H9 (cell line): Measurements from ENCODE around the gene SERPINA6. TPM values are rescaled to one million over a fixed set of nuclear protein-coding genes. Genes with fewer than 3 reads are reported as not detected.

Experiments used
- DNase-seq: peaks from one replicate; pipeline ENCODE4 v3.0.0-alpha.2; 2017
- H2AFZ ChIP-seq: one replicate; pipeline ENCODE4 v1.6.1; 2013; ENCODE audit warnings: mild to moderate bottlenecking, low read length, control low read depth, moderate library complexity
- H2AK5ac ChIP-seq: 2 replicates; pipeline ENCODE4 v1.6.1; 2013; ENCODE audit warnings: low read length, control low read depth, mixed read lengths; ENCODE audit not compliant: insufficient read length
- H2BK120ac ChIP-seq: one replicate; pipeline ENCODE4 v1.6.1; 2013; ENCODE audit warnings: low read depth, mild to moderate bottlenecking, low read length, control low read depth, inconsistent platforms; ENCODE audit not compliant: poor library complexity, severe bottlenecking
- H2BK12ac ChIP-seq: 2 replicates; pipeline ENCODE4 v1.6.1; 2013; ENCODE audit warnings: low read length, control low read depth, mixed read lengths, low read depth; ENCODE audit not compliant: insufficient read length
- H2BK15ac ChIP-seq: 2 replicates; pipeline ENCODE4 v1.6.1; 2013; ENCODE audit warnings: low read depth, low read length, control low read depth
- H2BK20ac ChIP-seq: one replicate; pipeline ENCODE4 v1.6.1; 2013; ENCODE audit warnings: low read depth, mild to moderate bottlenecking, low read length, control low read depth, inconsistent platforms; ENCODE audit not compliant: poor library complexity, severe bottlenecking
- H2BK5ac ChIP-seq: 2 replicates; pipeline ENCODE4 v1.6.1; 2013; ENCODE audit warnings: low read length, control low read depth, mixed read lengths; ENCODE audit not compliant: insufficient read length
- H3K14ac ChIP-seq: 2 replicates; pipeline ENCODE4 v1.6.1; 2013; ENCODE audit warnings: low read length, control low read depth; ENCODE audit not compliant: insufficient read depth
- H3K18ac ChIP-seq: 2 replicates; pipeline ENCODE4 v1.6.1; 2013; ENCODE audit warnings: low read depth, mild to moderate bottlenecking, mixed read lengths, low read length, control low read depth; ENCODE audit not compliant: insufficient read length
- H3K23ac ChIP-seq: 2 replicates; pipeline ENCODE4 v1.6.1; 2013; ENCODE audit warnings: low read length, control low read depth, mixed read lengths, low read depth; ENCODE audit not compliant: insufficient read length
- H3K23me2 ChIP-seq: 2 replicates; pipeline ENCODE4 v1.6.1; 2013; ENCODE audit warnings: low read depth, mild to moderate bottlenecking, mixed read lengths, low read length, control low read depth; ENCODE audit not compliant: insufficient read length, poor library complexity, severe bottlenecking
- H3K27ac ChIP-seq: 2 replicates; pipeline ENCODE4 v1.5.1; 2013; ENCODE audit warnings: low read length, control low read depth, mixed read lengths, low read depth; ENCODE audit not compliant: insufficient read length
- H3K27me3 ChIP-seq: 2 replicates; pipeline ENCODE4 v1.6.1; 2013; ENCODE audit warnings: low read length, control low read depth, inconsistent platforms; ENCODE audit not compliant: insufficient read depth
- H3K4ac ChIP-seq: 2 replicates; pipeline ENCODE4 v1.6.1; 2013; ENCODE audit warnings: low read depth, mild to moderate bottlenecking, control low read depth, inconsistent platforms, low read length, moderate library complexity
- H3K4me1 ChIP-seq: 2 replicates; pipeline ENCODE4 v1.6.1; 2013; ENCODE audit warnings: low read length, control low read depth, inconsistent platforms; ENCODE audit not compliant: insufficient read depth
- H3K4me2 ChIP-seq: 2 replicates; pipeline ENCODE4 v1.6.1; 2013; ENCODE audit warnings: low read length, control low read depth, mixed read lengths; ENCODE audit not compliant: insufficient read length, insufficient read depth
- H3K56ac ChIP-seq: 2 replicates; pipeline ENCODE4 v1.6.1; 2013; ENCODE audit warnings: low read depth, mild to moderate bottlenecking, mixed read lengths, low read length, control low read depth; ENCODE audit not compliant: insufficient read length
- H3K79me1 ChIP-seq: 2 replicates; pipeline ENCODE4 v1.6.1; 2013; ENCODE audit warnings: low read depth, mild to moderate bottlenecking, moderate library complexity, low read length, control low read depth, inconsistent platforms; ENCODE audit not compliant: insufficient read depth, poor library complexity, severe bottlenecking
- H3K79me2 ChIP-seq: 2 replicates; pipeline ENCODE4 v1.6.1; 2013; ENCODE audit warnings: low read length, control low read depth, inconsistent platforms; ENCODE audit not compliant: insufficient read depth
- H3K9ac ChIP-seq: 2 replicates; pipeline ENCODE4 v1.6.1; 2013; ENCODE audit warnings: low read length, control low read depth, mixed read lengths; ENCODE audit not compliant: insufficient read length; ENCODE audit errors: extremely low read depth
- H3K9me3 ChIP-seq: one replicate; pipeline ENCODE4 v1.6.1; 2013; ENCODE audit warnings: low read depth, low read length, inconsistent platforms; ENCODE audit not compliant: control insufficient read depth
- H3T11ph ChIP-seq: one replicate; pipeline ENCODE4 v1.6.1; 2013; ENCODE audit warnings: mild to moderate bottlenecking, low read length, control low read depth, inconsistent platforms
- H4K20me1 ChIP-seq: one replicate; pipeline ENCODE4 v1.6.1; 2013; ENCODE audit not compliant: control insufficient read depth, insufficient read length, insufficient read depth
- H4K5ac ChIP-seq: 2 replicates; pipeline ENCODE4 v1.6.1; 2013; ENCODE audit warnings: low read depth, mild to moderate bottlenecking, mixed read lengths, low read length, control low read depth; ENCODE audit not compliant: insufficient read length
- H4K8ac ChIP-seq: replicated peaks from 2 replicates; pipeline ENCODE4 v1.6.1; 2013; ENCODE audit warnings: low read length, control low read depth, mixed read lengths, low read depth; ENCODE audit not compliant: insufficient read length
- H4K91ac ChIP-seq: 2 replicates; pipeline ENCODE4 v1.6.1; 2013; ENCODE audit warnings: low read depth, mild to moderate bottlenecking, moderate library complexity, mixed read lengths, low read length, control low read depth; ENCODE audit not compliant: insufficient read length
- H3K27ac Mint-ChIP-seq, 3 experiments: 2 replicates in 2 of 3; 3 replicates in 1 of 3; pipeline ENCODE4 v1.8.0; 2020 to 2021; ENCODE audit warnings: mixed read lengths in 3 of 3, mild to moderate bottlenecking in 1 of 3, moderate library complexity in 1 of 3
- H3K27me3 Mint-ChIP-seq: 2 replicates; pipeline ENCODE4 v1.8.0; 2021; ENCODE audit warnings: low read depth, mild to moderate bottlenecking, moderate library complexity, mixed read lengths
- H3K36me3 Mint-ChIP-seq, 3 experiments: 2 replicates in 2 of 3; 3 replicates in 1 of 3; pipeline ENCODE4 v1.8.0; 2020 to 2021; ENCODE audit warnings: low read depth in 3 of 3, mixed read lengths in 3 of 3; ENCODE audit not compliant: insufficient read depth in 1 of 3
- H3K4me1 Mint-ChIP-seq, 2 experiments: 2 replicates each; pipeline ENCODE4 v1.8.0; 2020; ENCODE audit warnings: mixed read lengths in 2 of 2
- H3K4me3 Mint-ChIP-seq, 2 experiments: 2 replicates in 1 of 2; 3 replicates in 1 of 2; pipeline ENCODE4 v1.8.0; 2020 to 2021; ENCODE audit warnings: mild to moderate bottlenecking in 2 of 2, mixed read lengths in 2 of 2, moderate library complexity in 1 of 2
- H3K9me3 Mint-ChIP-seq, 2 experiments: 2 replicates in 1 of 2; 3 replicates in 1 of 2; pipeline ENCODE4 v1.8.0; 2020; ENCODE audit warnings: mild to moderate bottlenecking in 2 of 2, mixed read lengths in 2 of 2, moderate library complexity in 1 of 2
- WGBS: extraction: QIAGEN DNeasy Blood & Tissue Kit; methylation state at CpG from one replicate; pipeline ENCODE4 v1.1.7; 2013; ENCODE audit warnings: missing lambda C conversion rate, low lambda C conversion rate, mixed read lengths; ENCODE audit not compliant: insufficient read length; ENCODE audit errors: extremely low coverage; 5-methylcytosine and 5-hydroxymethylcytosine counted together
- total RNA-seq: library from RNA; stranded (reverse); gene quantifications from 2 replicates; pipeline ENCODE4 v1.2.1, GENCODE V29; 2021
- TF ChIP-seq, protein P1 (sequence below): fragments of 200-600 bp; sonication (generic); conservative IDR thresholded peaks from 3 replicates; pipeline ENCODE4 v1.8.0; 2021; ENCODE audit warnings: antibody characterized with exemption, mild to moderate bottlenecking

SERPINA6 gene
- total RNA-seq, 1 experiment from 2014 or later: not detected

- Mint-ChIP-seq H3K27ac (no peak overlapping the region), H3K4me1 (no peaks in the 10 kb centered on the region), H3K27me3 (peaks cover 10% of the 10 kb centered on the region), H3K9me3 (peaks cover 14 to 24% of the 10 kb centered on the region in 2 experiments), H3K36me3 (peaks cover 3 to 8% (median 4%) of the 10 kb centered on the region in 3 experiments; a peak in 4 of 7 replicates), H3K4me3 (no peak overlapping the region)
- no peak overlapping the region for H3K9ac ChIP-seq
- no peaks in the 10 kb centered on the region for H3K79me2 ChIP-seq
- no peak for DNase-seq
- H4K8ac ChIP-seq: no peak overlapping the region
- no peak overlapping the region for H4K5ac ChIP-seq
- H3K9me3 ChIP-seq: no peaks in the 10 kb centered on the region
- no peak overlapping the region for H2BK12ac ChIP-seq
- TF ChIP-seq, protein P1, sequence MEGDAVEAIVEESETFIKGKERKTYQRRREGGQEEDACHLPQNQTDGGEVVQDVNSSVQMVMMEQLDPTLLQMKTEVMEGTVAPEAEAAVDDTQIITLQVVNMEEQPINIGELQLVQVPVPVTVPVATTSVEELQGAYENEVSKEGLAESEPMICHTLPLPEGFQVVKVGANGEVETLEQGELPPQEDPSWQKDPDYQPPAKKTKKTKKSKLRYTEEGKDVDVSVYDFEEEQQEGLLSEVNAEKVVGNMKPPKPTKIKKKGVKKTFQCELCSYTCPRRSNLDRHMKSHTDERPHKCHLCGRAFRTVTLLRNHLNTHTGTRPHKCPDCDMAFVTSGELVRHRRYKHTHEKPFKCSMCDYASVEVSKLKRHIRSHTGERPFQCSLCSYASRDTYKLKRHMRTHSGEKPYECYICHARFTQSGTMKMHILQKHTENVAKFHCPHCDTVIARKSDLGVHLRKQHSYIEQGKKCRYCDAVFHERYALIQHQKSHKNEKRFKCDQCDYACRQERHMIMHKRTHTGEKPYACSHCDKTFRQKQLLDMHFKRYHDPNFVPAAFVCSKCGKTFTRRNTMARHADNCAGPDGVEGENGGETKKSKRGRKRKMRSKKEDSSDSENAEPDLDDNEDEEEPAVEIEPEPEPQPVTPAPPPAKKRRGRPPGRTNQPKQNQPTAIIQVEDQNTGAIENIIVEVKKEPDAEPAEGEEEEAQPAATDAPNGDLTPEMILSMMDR: no peak
- H3K4me2 ChIP-seq: no peak overlapping the region
- H3K14ac ChIP-seq: no peak overlapping the region
- no peaks in the 10 kb centered on the region for H3K79me1 ChIP-seq
- H3K27me3 ChIP-seq: no peaks in the 10 kb centered on the region
- H3K4ac ChIP-seq: no peak overlapping the region
- no peak overlapping the region for H2AFZ ChIP-seq
- no peak overlapping the region for H3T11ph ChIP-seq
- H2BK15ac ChIP-seq: no peak overlapping the region
- no peak overlapping the region for H3K27ac ChIP-seq
- no peaks in the 10 kb centered on the region for H3K23me2 ChIP-seq
- H4K20me1 ChIP-seq: no peaks in the 10 kb centered on the region
- H2BK120ac ChIP-seq: no peak overlapping the region
- H3K4me1 ChIP-seq: no peaks in the 10 kb centered on the region
- WGBS: no CpG with 5 or more reads among the region's 6 CpGs
- H4K91ac ChIP-seq: no peak overlapping the region
- H3K56ac ChIP-seq: no peak overlapping the region
- no peak overlapping the region for H3K23ac ChIP-seq
- H2BK20ac ChIP-seq: no peak overlapping the region
- H2BK5ac ChIP-seq: no peak overlapping the region
- no peak overlapping the region for H3K18ac ChIP-seq
- no peak overlapping the region for H2AK5ac ChIP-seq
Observed at GRCh38 chr14:94304243-94304642, 18.9 kb downstream of the SERPINA6 start.
